MM.1S (cell line): Measurements from ENCODE around the gene IFNG.

Experiments
- DNase-seq: peaks from one replicate; pipeline ENCODE4 v3.0.0-alpha.2; 2015
- H2AFZ ChIP-seq: fragments of 300-600 bp; sonication (generic); 2 replicates; pipeline ENCODE4 v1.6.0; 2016; ENCODE audit warnings: antibody characterized with exemption, low read length
- H3F3A ChIP-seq: fragments of 300-600 bp; sonication (generic); 2 replicates; pipeline ENCODE4 v1.6.1; 2016; ENCODE audit warnings: mild to moderate bottlenecking, antibody characterized with exemption, low read length, moderate library complexity, mixed read lengths; ENCODE audit not compliant: insufficient read depth
- H3K27ac ChIP-seq: fragments of 300-600 bp; sonication (generic); 2 replicates; pipeline ENCODE4 v1.5.1; 2016; ENCODE audit warnings: mild to moderate bottlenecking, low read length
- H3K27me3 ChIP-seq: fragments of 300-600 bp; sonication (generic); replicated peaks from 2 replicates; pipeline ENCODE4 v1.6.0; 2016; ENCODE audit warnings: low read length; ENCODE audit not compliant: insufficient read depth
- H3K36me3 ChIP-seq: fragments of 300-600 bp; sonication (generic); replicated peaks from 2 replicates; pipeline ENCODE4 v1.6.1; 2016; ENCODE audit warnings: mild to moderate bottlenecking, low read length, mixed read lengths; ENCODE audit not compliant: insufficient read depth
- H3K4me1 ChIP-seq: fragments of 300-600 bp; sonication (generic); 2 replicates; pipeline ENCODE4 v1.6.1; 2016; ENCODE audit warnings: low read length, mixed read lengths
- H3K4me2 ChIP-seq: fragments of 300-600 bp; sonication (generic); 2 replicates; pipeline ENCODE4 v1.6.0; 2016; ENCODE audit warnings: low read depth, low read length
- H3K4me3 ChIP-seq: fragments of 300-600 bp; sonication (generic); 2 replicates; pipeline ENCODE4 v1.5.1; 2016; ENCODE audit warnings: low read length, mixed read lengths
- H3K79me2 ChIP-seq: fragments of 300-600 bp; sonication (generic); 2 replicates; pipeline ENCODE4 v1.6.1; 2016; ENCODE audit warnings: mixed run types, low read length, mixed read lengths
- H3K9ac ChIP-seq: fragments of 300-600 bp; sonication (generic); 2 replicates; pipeline ENCODE4 v1.6.1; 2016; ENCODE audit warnings: low read length, mixed read lengths
- H3K9me2 ChIP-seq: fragments of 300-600 bp; sonication (generic); replicated peaks from 2 replicates; pipeline ENCODE4 v1.6.1; 2016; ENCODE audit warnings: mild to moderate bottlenecking, low read length, mixed read lengths; ENCODE audit not compliant: insufficient read depth
- H3K9me3 ChIP-seq: fragments of 300-600 bp; sonication (generic); replicated peaks from 2 replicates; pipeline ENCODE4 v1.6.1; 2016; ENCODE audit warnings: mild to moderate bottlenecking, low read length, mixed read lengths; ENCODE audit not compliant: insufficient read depth
- H4K20me1 ChIP-seq: fragments of 300-600 bp; sonication (generic); 2 replicates; pipeline ENCODE4 v1.6.1; 2016; ENCODE audit warnings: mild to moderate bottlenecking, low read length, moderate library complexity, mixed read lengths; ENCODE audit not compliant: insufficient read depth
- EZH2 ChIP-seq: fragments of 300-600 bp; sonication (generic); optimal IDR thresholded peaks from 2 replicates; pipeline ENCODE3; 2017; ENCODE audit warnings: low read depth, mild to moderate bottlenecking, antibody characterized with exemption, low read length, mixed read lengths
- EZH2phosphoT487 ChIP-seq: fragments of 300-600 bp; sonication (generic); IDR thresholded peaks from 2 replicates; pipeline ENCODE4 v1.6.1; 2018; ENCODE audit warnings: antibody characterized with exemption, low read length
- TF ChIP-seq, protein P1 (sequence below): fragments of 300-600 bp; sonication (generic); IDR thresholded peaks from 2 replicates; pipeline ENCODE4 v1.5.1; 2016; ENCODE audit warnings: antibody characterized with exemption, low read length, mixed read lengths

Gene IFNG

DNA sequence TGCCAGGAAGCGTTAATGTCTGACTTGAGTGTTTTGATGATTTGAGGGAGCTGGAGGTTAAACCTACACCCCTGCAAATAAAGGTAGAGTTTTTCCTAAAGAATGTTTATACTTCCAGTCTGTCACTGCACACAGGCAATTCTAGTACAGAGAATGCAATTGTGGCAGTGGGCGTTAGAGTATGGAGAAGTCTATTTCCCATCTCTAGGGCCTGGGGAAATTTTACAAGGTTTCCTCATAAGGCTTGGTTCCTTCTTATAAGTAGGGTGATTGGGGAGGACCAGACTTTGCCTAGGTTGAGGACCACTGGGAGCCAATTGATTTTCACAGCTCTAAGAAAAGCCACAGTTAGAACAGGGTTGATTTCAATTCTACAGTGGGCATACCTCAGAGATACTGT, 44.3 kb downstream of the IFNG start:
- Histone ChIP-seq H3K27ac (no peak overlapping the region), H3K4me2 (no peak overlapping the region)
- TF ChIP-seq, protein P1, sequence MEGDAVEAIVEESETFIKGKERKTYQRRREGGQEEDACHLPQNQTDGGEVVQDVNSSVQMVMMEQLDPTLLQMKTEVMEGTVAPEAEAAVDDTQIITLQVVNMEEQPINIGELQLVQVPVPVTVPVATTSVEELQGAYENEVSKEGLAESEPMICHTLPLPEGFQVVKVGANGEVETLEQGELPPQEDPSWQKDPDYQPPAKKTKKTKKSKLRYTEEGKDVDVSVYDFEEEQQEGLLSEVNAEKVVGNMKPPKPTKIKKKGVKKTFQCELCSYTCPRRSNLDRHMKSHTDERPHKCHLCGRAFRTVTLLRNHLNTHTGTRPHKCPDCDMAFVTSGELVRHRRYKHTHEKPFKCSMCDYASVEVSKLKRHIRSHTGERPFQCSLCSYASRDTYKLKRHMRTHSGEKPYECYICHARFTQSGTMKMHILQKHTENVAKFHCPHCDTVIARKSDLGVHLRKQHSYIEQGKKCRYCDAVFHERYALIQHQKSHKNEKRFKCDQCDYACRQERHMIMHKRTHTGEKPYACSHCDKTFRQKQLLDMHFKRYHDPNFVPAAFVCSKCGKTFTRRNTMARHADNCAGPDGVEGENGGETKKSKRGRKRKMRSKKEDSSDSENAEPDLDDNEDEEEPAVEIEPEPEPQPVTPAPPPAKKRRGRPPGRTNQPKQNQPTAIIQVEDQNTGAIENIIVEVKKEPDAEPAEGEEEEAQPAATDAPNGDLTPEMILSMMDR: no peak
- TF ChIP-seq EZH2: no peak
- TF ChIP-seq EZH2phosphoT487: no peak

DNA sequence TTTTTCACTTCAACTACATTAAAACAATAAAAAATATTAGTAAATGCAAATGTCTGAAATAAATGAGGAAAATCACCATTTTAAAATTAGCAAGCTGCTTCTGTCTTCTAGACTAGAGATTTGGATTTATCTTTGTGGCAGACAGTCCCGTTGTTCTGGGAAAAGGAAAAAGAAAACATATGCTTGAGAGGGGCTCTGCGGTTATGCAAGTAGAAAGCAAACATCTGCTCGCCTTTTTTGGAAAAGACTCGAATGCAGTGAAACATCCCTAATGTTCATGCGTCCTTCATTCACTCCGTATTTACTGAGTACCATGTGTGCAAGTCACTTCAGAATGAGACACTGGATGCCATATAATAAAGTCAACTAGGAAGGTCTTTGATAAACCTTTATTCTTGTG, 44.9 kb downstream of the IFNG start:
- H3K4me2 ChIP-seq: no peak overlapping the region
- no peak overlapping the region for H2AFZ ChIP-seq
- no peaks in the 10 kb centered on the region; the same call in 1 of the 2 replicates for H3F3A ChIP-seq
- no peaks in the 10 kb centered on the region for H3K36me3 ChIP-seq
- no peak overlapping the region for H3K9ac ChIP-seq
- no peak for TF ChIP-seq EZH2phosphoT487
- TF ChIP-seq, protein P1: no peak
- no peak for TF ChIP-seq EZH2
- DNase-seq: no peak
- H3K4me3 ChIP-seq: no peak overlapping the region
- H3K79me2 ChIP-seq: no peaks in the 10 kb centered on the region
- H3K4me1 ChIP-seq: 0 out of 2 replicates have a peak, but pooled peaks cover 4% of the 10 kb centered on the region
- no peaks in the 10 kb centered on the region for H3K9me2 ChIP-seq
- no peaks in the 10 kb centered on the region for H4K20me1 ChIP-seq
- no peaks in the 10 kb centered on the region for H3K9me3 ChIP-seq
- H3K27me3 ChIP-seq: no peaks in the 10 kb centered on the region
- H3K27ac ChIP-seq: no peak overlapping the region

More for the DNA sequence above, 44.3 kb downstream of the IFNG start:
- H3K4me3 ChIP-seq: no peak overlapping the region
- DNase-seq: no peak
- no peak overlapping the region for H3K9ac ChIP-seq
- H3K4me1 ChIP-seq: 0 out of 2 replicates have a peak, but pooled peaks cover 4% of the 10 kb centered on the region
- H3K27me3 ChIP-seq: no peaks in the 10 kb centered on the region
- no peak overlapping the region for H2AFZ ChIP-seq
- H3K79me2 ChIP-seq: no peaks in the 10 kb centered on the region
- no peaks in the 10 kb centered on the region for H4K20me1 ChIP-seq
- H3K36me3 ChIP-seq: no peaks in the 10 kb centered on the region
- H3F3A ChIP-seq: no peaks in the 10 kb centered on the region; the same call in 1 of the 2 replicates
- no peaks in the 10 kb centered on the region for H3K9me2 ChIP-seq
- H3K9me3 ChIP-seq: no peaks in the 10 kb centered on the region

DNA sequence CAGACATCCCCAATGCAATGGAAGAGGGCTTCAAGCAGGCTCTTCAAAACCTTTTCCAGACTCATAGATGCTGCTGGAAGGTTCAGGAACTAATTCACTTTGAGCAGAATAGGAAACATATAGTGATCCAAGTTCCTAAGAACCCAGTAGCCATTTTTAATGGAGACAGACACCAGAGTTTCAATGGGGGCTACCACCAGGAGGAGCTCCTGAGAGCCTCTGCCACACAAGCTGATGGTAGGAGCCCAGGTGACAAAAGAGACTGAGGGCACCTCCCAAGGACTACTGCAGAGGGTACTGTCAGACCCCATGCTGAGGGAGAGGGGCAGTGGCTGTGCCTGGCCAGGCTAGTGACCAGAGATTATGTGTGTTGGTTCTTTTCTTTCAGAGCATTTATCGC, 45.9 kb downstream of the IFNG start:
- Histone ChIP-seq H3K9me3 (no peaks in the 10 kb centered on the region), H3K9me2 (no peaks in the 10 kb centered on the region), H3K4me3 (no peak overlapping the region), H3K27ac (no peak overlapping the region), H3K4me2 (no peak overlapping the region), H3K36me3 (no peaks in the 10 kb centered on the region), H2AFZ (no peak overlapping the region), H3K9ac (no peak overlapping the region), H3K79me2 (no peaks in the 10 kb centered on the region), H4K20me1 (no peaks in the 10 kb centered on the region), H3K27me3 (no peaks in the 10 kb centered on the region), H3F3A (no peaks in the 10 kb centered on the region), H3K4me1 (no peaks in the 10 kb centered on the region)
- no peak for TF ChIP-seq EZH2phosphoT487
- TF ChIP-seq, protein P1: peak; percentile 36
- TF ChIP-seq EZH2: no peak
- no peak for DNase-seq
